ENCODE data around the gene OSBPL2. TPM values are rescaled to one million over a fixed set of nuclear protein-coding genes. Genes with fewer than 3 reads are reported as not detected.

The OSBPL2 gene
- total RNA-seq, 1 experiment from 2014 or later, result 36.9 TPM

- ATAC-seq (no peak), DNase-seq (ENCODE audit: low read depth, low spot score) (no peak)
- H3K9ac ChIP-seq (ENCODE audit: low read length), result no peak overlapping the region
- H3K36me3 ChIP-seq (ENCODE audit: control insufficient read depth in 1 of 2, insufficient read depth in 2 of 2, low read length in 2 of 2), result peaks cover 17 to 48% of the 10 kb centered on the region in 2 experiments
- ChIA-PET CTCF (no interaction called here), RAD21 (ENCODE audit: low non-redundant PET in 1 of 2, low total read pairs in 2 of 2, uncharacterized antibody in 2 of 2, unreplicated experiment in 2 of 2) (no interaction called here), POLR2A (no interaction called here)
- no peak for TF ChIP-seq EGR1 (IDR thresholded peaks at IDR 0.05; ENCODE audit: low read depth)
- no peak for TF ChIP-seq ZNF274 (IDR thresholded peaks at IDR 0.05; ENCODE audit: low read depth, low read length)
- TF ChIP-seq SP1 (IDR thresholded peaks at IDR 0.05; ENCODE audit: low read depth), result no peak
- no peak for TF ChIP-seq ZFX (IDR thresholded peaks at IDR 0.05)
- no peak for TF ChIP-seq EZH2 (IDR thresholded peaks at IDR 0.05)
- TF ChIP-seq SRF (IDR thresholded peaks at IDR 0.05; ENCODE audit: low read depth), result no peak
- TF ChIP-seq ZBTB33 (IDR thresholded peaks at IDR 0.05; ENCODE audit: extremely low read depth, insufficient replicate concordance, low read length), result no peak
- no peak for TF ChIP-seq CEBPB (IDR thresholded peaks at IDR 0.05; ENCODE audit: low read depth)
- TF ChIP-seq ATF3 (IDR thresholded peaks at IDR 0.05), result no peak
- TF ChIP-seq POLR2A (IDR thresholded peaks at IDR 0.05; ENCODE audit: borderline replicate concordance, extremely low read depth, insufficient read depth, insufficient read length), result no peak
- TF ChIP-seq SIN3A (IDR thresholded peaks at IDR 0.05; ENCODE audit: low read depth), result no peak
- TF ChIP-seq RAD21 (IDR thresholded peaks at IDR 0.05; ENCODE audit: low read depth), result no peak
- no peaks in the 10 kb centered on the region for H3K9me3 ChIP-seq (ENCODE audit: control insufficient read depth in 1 of 2, insufficient read depth in 1 of 2, low read depth in 1 of 2, low read length in 2 of 2)
- no peaks in the 10 kb centered on the region for H3K27me3 ChIP-seq (ENCODE audit: insufficient read depth, low read length)
- H3K79me2 ChIP-seq (ENCODE audit: insufficient read depth, low read length), result peaks cover 7% of the 10 kb centered on the region; the same call in 1 of the 2 replicates
- no peak overlapping the region for H3K27ac ChIP-seq (ENCODE audit: low read depth, low read length)
- no TSS peak for BruUV-seq (replicated peaks)
- H2AFZ ChIP-seq (ENCODE audit: low read depth, low read length, poor library complexity, severe bottlenecking), result no peak overlapping the region
- H3K4me2 ChIP-seq (ENCODE audit: low read length), result no peak overlapping the region
- H4K20me1 ChIP-seq (ENCODE audit: insufficient read depth), result no peaks in the 10 kb centered on the region
- H3K4me3 ChIP-seq (replicated peaks in 1 of 2; ENCODE audit: low read depth in 1 of 2, low read length in 2 of 2), result no peak overlapping the region
- intact Hi-C loops (cut with micrococcal nuclease), result no loop called here
- no peaks in the 10 kb centered on the region for H3K9me2 ChIP-seq (ENCODE audit: insufficient read depth)
- H3K4me1 ChIP-seq (ENCODE audit: control insufficient read depth in 1 of 2, insufficient read depth in 2 of 2, low read length in 2 of 2), result no peaks in the 10 kb centered on the region
These were observed 77.5 kb downstream of the OSBPL2 start for GRCh38 chr20:62315773-62316172.

Measured in HCT116 (cell line).